22Rv1 (cell line): Measurements from ENCODE around the gene EXOC3.

Source experiments
- CTCF ChIP-seq: fragments of 450-650 bp; IDR thresholded peaks from 2 replicates; pipeline ENCODE4 v1.5.1; 2017; ENCODE audit warnings: mild to moderate bottlenecking
- ZFX ChIP-seq: fragments of 450-650 bp; IDR thresholded peaks from 2 replicates; pipeline ENCODE4 v1.6.1; 2017; ENCODE audit warnings: antibody characterized with exemption, borderline replicate concordance

GRCh38 chr5:462051-462481 is 19.1 kb downstream of the EXOC3 start:
- no peak for TF ChIP-seq CTCF
- no peak for TF ChIP-seq ZFX
